DND-41 (cell line): ENCODE measurements around the gene GDAP2.

Source experiments
- CTCF ChIP-seq: IDR thresholded peaks from 2 replicates; pipeline ENCODE4 v1.5.1; 2012; ENCODE audit warnings: borderline replicate concordance, low read length, moderate library complexity, mild to moderate bottlenecking; ENCODE audit not compliant: poor library complexity, severe bottlenecking; ENCODE audit errors: extremely low read depth
- EZH2 ChIP-seq: IDR thresholded peaks from 3 replicates; pipeline ENCODE4 v1.6.1; 2012; ENCODE audit warnings: borderline replicate concordance, low read depth, mild to moderate bottlenecking, moderate library complexity, low read length, inconsistent platforms; ENCODE audit not compliant: severe bottlenecking

GRCh38 chr1:117933769-117934168 lies 4.3 kb upstream of the GDAP2 start:
- TF ChIP-seq CTCF (no peak), EZH2 (no peak)
